ENCODE results near the gene SYNPO2.
"Not testable (repeated sequence)": the region's sequence is repeated elsewhere in the genome, so short reads cannot be mapped to it uniquely, and the experiment has no call there.

SYNPO2 gene

DNA sequence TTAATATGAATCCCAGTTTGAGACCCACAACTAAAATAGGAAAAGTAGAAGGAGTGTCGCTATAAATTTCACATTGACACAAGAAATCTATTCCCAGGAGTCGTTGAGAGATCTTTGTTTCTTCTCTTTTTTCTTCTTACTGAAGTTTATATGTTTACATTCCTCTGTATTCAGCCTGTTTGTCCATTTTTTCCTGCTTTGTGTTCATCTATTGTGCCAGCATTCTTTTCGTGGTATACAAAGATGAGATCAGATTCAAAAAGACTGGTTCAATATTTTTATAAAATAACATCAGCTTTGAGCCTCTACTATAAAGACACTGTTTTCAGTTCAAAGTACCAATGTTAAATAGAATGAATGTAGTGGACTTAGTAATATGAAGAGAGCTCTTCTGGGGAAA is 151.6 kb downstream of the SYNPO2 start:
- no peak overlapping the region for H3K4me3 Mint-ChIP-seq
- no peaks in the 10 kb centered on the region for H3K36me3 Mint-ChIP-seq (ENCODE audit: low read depth)
- no peak overlapping the region for H3K27ac Mint-ChIP-seq
- no peaks in the 10 kb centered on the region for H3K27me3 Mint-ChIP-seq (ENCODE audit: low read depth)
- H3K4me1 Mint-ChIP-seq (ENCODE audit: low read depth), result peaks cover 8% of the 10 kb centered on the region
- no peaks in the 10 kb centered on the region for H3K9me3 Mint-ChIP-seq

DNA sequence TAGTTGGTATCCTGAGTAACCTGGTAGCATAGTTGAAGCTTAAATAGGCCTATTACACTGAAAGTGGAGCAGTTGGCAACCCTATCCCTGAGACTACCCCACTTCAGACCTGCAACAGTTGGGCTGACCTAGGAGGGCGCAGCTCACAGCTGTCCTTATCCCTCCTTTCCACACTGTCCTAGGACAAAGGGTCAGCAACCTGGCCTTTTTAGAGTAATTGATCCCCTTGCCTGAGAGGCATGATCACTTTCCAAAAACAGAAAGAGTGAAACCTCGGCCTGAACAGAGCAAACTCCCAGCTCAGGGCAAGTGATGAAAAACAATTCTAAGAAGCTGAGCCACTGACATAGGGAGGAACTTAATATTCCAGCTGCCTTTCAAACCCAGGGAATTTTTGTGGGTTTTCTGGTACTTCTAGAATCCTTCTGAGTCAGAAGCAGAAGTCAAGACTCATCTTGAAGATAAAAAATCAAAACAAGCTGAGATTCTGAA is 152.1 kb downstream of the SYNPO2 start:
- Mint-ChIP-seq H3K4me3 (no peak overlapping the region), H3K27ac (no peak overlapping the region), H3K36me3 (ENCODE audit: low read depth) (no peaks in the 10 kb centered on the region), H3K27me3 (ENCODE audit: low read depth) (no peaks in the 10 kb centered on the region), H3K4me1 (ENCODE audit: low read depth) (peaks cover 8% of the 10 kb centered on the region), H3K9me3 (no peaks in the 10 kb centered on the region)

DNA sequence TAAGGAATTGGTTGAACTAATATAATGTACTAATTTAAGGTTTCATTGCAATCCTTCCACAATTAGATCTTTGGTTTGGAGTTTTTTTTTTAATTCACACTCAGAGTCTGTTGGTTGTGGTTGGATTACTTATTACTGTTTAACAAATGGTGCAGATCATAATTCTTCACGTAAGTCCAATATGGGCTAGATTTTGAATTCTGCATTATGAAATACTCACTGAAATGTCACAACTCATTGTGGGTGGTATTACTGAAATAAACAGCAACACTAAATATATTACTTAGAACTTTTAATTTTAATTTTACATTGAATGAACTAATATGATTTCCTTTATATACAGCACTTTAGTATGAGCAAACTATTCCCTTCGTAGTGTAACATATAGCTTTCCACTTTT is 152.7 kb downstream of the SYNPO2 start:
- Mint-ChIP-seq H3K9me3 (no peaks in the 10 kb centered on the region), H3K27me3 (ENCODE audit: low read depth) (no peaks in the 10 kb centered on the region), H3K36me3 (ENCODE audit: low read depth) (no peaks in the 10 kb centered on the region), H3K4me3 (no peak overlapping the region), H3K4me1 (ENCODE audit: low read depth) (peaks cover 8% of the 10 kb centered on the region), H3K27ac (no peak overlapping the region)

DNA sequence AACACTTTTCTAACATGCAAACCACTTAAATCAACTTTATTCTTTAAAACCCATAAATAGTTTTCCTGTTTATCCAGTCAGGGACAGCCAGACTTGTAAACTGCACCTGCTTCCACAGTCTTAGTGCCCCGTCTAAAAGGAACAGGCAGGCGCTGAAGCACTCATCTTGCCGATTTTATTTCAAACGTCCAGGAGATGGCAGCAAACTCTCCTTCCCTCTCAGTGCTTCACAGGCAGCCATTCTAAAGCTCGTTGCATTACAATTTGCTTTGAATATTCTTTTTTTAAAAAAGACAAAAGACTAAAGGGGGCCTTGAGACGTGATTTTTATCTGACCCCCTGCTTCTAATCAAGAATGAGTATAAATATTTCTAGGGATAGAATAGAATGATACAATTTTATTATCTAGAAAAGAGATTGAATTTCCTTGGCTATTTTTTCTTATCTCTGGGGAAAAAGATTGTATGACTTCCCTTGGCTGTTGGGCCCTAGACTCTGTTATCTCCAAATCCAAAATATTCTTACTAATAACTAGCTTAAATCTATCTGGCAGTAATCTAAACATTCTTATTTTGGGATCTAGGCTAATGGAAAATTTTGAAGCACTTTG is 153.4 kb downstream of the SYNPO2 start:
- H3K27ac Mint-ChIP-seq, result no peak overlapping the region
- peaks cover 8% of the 10 kb centered on the region for H3K4me1 Mint-ChIP-seq (ENCODE audit: low read depth)
- no peak overlapping the region for H3K4me3 Mint-ChIP-seq

DNA sequence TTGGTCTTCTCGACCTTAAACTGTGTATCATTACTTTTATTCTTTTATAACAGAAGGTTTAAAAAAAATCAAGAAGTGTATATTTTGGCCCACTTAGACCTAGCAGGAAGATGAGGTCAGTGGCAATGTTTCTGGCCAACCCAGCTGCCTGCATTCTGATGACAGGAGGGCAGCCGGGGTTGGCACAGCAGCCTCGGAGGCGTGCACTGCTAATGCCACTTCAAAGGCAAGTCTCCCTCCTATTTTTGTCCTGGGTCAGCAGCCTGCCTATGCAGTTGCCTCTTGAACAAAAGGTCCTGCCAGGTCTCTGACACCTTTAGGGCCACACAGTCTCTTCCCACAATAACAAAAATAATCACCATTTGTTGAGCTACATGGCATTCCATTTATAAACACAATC is 157.6 kb downstream of the SYNPO2 start:
- Mint-ChIP-seq H3K27me3 (ENCODE audit: low read depth) (peaks cover 9% of the 10 kb centered on the region), H3K27ac (no peak overlapping the region), H3K9me3 (no peaks in the 10 kb centered on the region), H3K4me1 (ENCODE audit: low read depth) (peaks cover 3% of the 10 kb centered on the region), H3K4me3 (no peak overlapping the region), H3K36me3 (ENCODE audit: low read depth) (no peaks in the 10 kb centered on the region)

More for the DNA sequence above, 153.4 kb downstream of the SYNPO2 start:
- H3K27me3 Mint-ChIP-seq (ENCODE audit: low read depth), result no peaks in the 10 kb centered on the region
- H3K36me3 Mint-ChIP-seq (ENCODE audit: low read depth), result no peaks in the 10 kb centered on the region
- H3K9me3 Mint-ChIP-seq, result no peaks in the 10 kb centered on the region

DNA sequence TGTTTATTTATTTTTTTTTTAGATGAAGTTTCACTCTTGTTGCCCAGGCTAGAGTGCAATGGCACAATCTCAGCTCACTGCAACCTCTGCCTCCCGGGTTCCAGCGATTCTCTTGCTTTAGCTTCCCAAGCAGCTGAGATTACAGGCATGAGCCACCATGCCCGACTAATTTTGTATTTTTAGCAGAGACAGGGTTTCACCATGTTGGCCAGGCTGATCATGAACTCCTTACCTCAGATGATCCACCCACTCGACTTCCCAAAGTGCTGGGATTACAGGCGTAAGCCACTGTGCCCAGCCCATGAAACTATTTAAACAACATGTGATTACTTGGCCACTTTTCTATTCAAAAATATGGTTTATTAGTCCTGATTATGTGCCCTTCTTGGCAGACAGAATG is 158.4 kb downstream of the SYNPO2 start:
- H3K27ac Mint-ChIP-seq; H3K36me3 Mint-ChIP-seq (ENCODE audit: low read depth); H3K27me3 Mint-ChIP-seq (ENCODE audit: low read depth): not testable (repeated sequence)

DNA sequence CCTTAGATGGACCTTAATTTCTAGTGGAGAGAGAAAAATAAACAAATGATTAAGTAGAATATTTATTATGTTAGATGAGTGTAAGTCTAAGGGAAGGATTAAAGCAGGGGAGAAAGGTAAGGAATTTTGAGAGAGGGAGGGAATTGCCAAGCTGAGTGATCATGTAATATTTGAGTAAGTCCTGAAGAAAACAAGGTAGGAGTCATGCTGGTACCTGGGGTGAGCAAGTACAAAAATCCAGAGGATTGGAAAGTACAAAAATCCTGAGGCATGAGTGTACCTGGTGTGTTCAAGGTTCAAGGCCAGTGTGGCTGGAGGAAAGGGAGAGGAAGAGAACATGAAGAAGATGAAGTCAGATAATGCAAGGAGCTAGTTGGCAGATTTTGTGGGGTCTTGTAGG is 159.8 kb downstream of the SYNPO2 start:
- peaks cover 9% of the 10 kb centered on the region for H3K27me3 Mint-ChIP-seq (ENCODE audit: low read depth)
- H3K27ac Mint-ChIP-seq, result no peak overlapping the region
- H3K9me3 Mint-ChIP-seq, result no peaks in the 10 kb centered on the region
- no peaks in the 10 kb centered on the region for H3K36me3 Mint-ChIP-seq (ENCODE audit: low read depth)
- H3K4me1 Mint-ChIP-seq (ENCODE audit: low read depth), result no peaks in the 10 kb centered on the region
- no peak overlapping the region for H3K4me3 Mint-ChIP-seq

More for the DNA sequence above, 158.4 kb downstream of the SYNPO2 start:
- H3K9me3 Mint-ChIP-seq; H3K4me1 Mint-ChIP-seq (ENCODE audit: low read depth); H3K4me3 Mint-ChIP-seq: not testable (repeated sequence)

DNA sequence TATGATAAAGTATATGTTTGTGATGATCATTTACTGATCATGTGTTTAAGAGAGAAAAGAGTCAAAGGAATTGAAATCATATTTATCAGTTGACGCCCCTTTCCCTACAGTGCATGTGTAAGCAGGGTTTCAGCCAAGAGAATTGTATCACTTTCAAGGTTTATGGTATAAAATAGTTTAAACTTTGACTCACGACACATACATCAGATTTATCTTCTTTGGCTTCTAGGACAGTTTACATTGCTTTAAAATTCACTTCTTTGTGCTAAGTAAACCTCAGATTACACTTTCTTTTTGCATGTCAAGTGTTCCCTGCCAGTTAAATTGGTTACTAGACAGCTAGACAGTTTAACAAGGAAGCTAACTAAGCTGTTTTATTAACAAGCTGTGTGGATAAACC is 160.7 kb downstream of the SYNPO2 start:
- no peak overlapping the region for H3K27ac Mint-ChIP-seq
- H3K9me3 Mint-ChIP-seq, result no peaks in the 10 kb centered on the region
- H3K4me3 Mint-ChIP-seq, result no peak overlapping the region
- no peaks in the 10 kb centered on the region for H3K36me3 Mint-ChIP-seq (ENCODE audit: low read depth)
- H3K27me3 Mint-ChIP-seq (ENCODE audit: low read depth), result peaks cover 9% of the 10 kb centered on the region
- no peaks in the 10 kb centered on the region for H3K4me1 Mint-ChIP-seq (ENCODE audit: low read depth)

DNA sequence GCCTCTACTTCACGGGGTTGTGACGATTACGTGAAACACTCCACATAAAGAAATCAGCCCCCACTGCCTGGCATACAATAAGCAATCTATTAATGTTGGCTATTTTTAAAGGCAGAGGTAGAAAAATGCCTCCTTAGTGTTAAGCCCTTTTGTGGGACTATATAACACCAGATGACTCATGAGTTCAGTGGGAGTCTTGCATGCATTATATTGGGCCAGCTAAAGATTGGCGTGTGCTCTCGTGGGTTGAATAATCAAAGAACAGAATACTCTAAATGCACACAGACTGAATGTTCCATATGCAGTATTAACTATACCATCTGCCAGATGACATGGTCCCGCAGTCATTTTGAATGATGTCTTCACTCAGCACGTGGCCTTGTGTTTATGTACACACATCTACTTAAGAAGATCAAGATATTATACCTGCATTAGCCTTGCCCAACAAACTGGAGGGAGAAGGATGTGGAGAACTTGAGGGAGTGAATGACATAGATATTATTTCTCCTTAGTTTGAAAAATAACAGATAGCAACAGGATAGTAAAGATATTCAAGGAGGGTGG is 162.0 kb downstream of the SYNPO2 start:
- no peaks in the 10 kb centered on the region for H3K4me1 Mint-ChIP-seq (ENCODE audit: low read depth)
- H3K9me3 Mint-ChIP-seq, result no peaks in the 10 kb centered on the region
- H3K4me3 Mint-ChIP-seq, result no peak overlapping the region
- peaks cover 9% of the 10 kb centered on the region for H3K27me3 Mint-ChIP-seq (ENCODE audit: low read depth)
- H3K36me3 Mint-ChIP-seq (ENCODE audit: low read depth), result no peaks in the 10 kb centered on the region
- no peak overlapping the region for H3K27ac Mint-ChIP-seq

DNA sequence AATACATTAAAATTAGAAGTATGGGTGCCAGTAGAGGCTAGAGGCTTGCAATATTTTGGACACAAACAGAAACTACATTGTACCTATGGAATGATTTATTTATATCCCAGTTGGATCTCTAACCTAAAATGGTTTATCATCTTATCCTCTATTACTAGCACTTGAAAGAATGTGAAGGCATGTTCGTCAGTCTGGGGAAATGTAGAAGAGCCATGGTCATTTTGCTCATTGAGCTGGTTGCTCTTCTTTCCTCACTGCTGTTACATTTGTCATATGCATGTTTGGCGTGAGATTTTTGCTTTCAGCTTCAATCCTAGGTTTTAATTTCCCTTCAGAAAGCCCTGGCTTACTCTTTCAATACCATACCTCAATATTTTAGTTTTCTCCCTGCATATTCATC is 164.6 kb downstream of the SYNPO2 start:
- Mint-ChIP-seq H3K27me3 (ENCODE audit: low read depth) (peaks cover 4% of the 10 kb centered on the region), H3K4me3 (no peak overlapping the region), H3K4me1 (ENCODE audit: low read depth) (no peaks in the 10 kb centered on the region), H3K9me3 (no peaks in the 10 kb centered on the region), H3K27ac (no peak overlapping the region), H3K36me3 (ENCODE audit: low read depth) (no peaks in the 10 kb centered on the region)

DNA sequence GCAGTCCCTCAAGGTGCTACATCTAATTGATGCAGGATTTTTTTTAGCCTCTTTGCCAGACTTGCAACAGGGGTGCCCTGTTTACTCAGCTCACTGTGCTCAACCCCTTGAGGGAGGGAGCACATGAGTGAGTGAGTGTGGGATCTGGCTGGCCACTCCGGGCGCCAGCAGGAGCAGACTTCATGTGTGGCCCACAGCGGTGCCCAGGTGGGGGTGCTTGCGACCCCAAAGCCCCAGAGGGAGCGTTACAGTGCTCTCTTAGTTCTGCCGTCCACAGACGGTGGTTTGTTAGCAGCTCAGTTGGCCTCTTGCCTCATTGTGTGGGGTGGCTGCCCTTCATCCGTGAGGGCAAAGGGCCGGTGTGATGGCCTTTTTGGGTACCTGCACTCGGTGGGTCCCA is 165.3 kb downstream of the SYNPO2 start:
- Mint-ChIP-seq H3K4me3 (no peak overlapping the region), H3K9me3 (no peaks in the 10 kb centered on the region), H3K27me3 (ENCODE audit: low read depth) (no peaks in the 10 kb centered on the region), H3K4me1 (ENCODE audit: low read depth) (no peaks in the 10 kb centered on the region), H3K27ac (no peak overlapping the region), H3K36me3 (ENCODE audit: low read depth) (no peaks in the 10 kb centered on the region)

DNA sequence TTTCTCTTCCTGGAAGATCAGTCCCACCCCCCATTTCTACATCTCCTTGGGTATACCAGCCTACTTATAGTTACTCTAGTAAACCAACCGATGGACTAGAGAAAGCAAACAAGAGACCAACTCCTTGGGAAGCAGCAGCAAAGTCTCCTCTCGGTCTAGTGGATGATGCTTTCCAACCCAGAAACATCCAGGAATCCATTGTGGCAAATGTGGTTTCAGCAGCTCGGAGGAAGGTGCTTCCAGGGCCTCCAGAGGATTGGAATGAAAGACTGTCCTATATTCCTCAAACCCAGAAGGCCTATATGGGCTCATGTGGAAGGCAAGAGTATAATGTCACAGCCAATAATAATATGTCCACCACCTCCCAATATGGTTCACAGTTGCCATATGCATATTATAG is 168.8 kb downstream of the SYNPO2 start:
- H3K4me1 Mint-ChIP-seq (ENCODE audit: low read depth), result no peaks in the 10 kb centered on the region
- H3K36me3 Mint-ChIP-seq (ENCODE audit: low read depth), result no peaks in the 10 kb centered on the region
- H3K4me3 Mint-ChIP-seq, result no peak overlapping the region
- no peaks in the 10 kb centered on the region for H3K9me3 Mint-ChIP-seq
- no peak overlapping the region for H3K27ac Mint-ChIP-seq
- H3K27me3 Mint-ChIP-seq (ENCODE audit: low read depth), result no peaks in the 10 kb centered on the region

DNA sequence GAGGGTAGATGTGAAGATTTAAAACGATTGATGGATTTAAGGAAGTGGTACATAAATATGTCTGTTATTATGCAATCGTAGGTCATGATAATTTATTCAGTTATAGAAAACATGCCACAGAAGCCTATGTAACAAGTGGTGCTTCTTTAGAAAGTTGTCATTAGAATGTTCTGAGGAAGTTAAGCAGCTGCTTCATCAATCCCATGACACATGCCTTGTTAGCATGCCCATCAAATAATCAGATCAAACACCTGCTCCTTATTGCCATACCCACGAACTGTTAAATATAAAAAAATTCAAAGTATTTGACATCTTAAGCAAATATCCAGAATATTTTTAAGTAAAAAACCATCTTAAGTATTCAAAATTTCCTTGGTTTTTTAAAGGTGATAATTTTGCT is 170.6 kb downstream of the SYNPO2 start:
- no peaks in the 10 kb centered on the region for H3K9me3 Mint-ChIP-seq
- H3K4me3 Mint-ChIP-seq, result no peak overlapping the region
- H3K36me3 Mint-ChIP-seq (ENCODE audit: low read depth), result no peaks in the 10 kb centered on the region
- H3K4me1 Mint-ChIP-seq (ENCODE audit: low read depth), result no peaks in the 10 kb centered on the region
- no peak overlapping the region for H3K27ac Mint-ChIP-seq
- H3K27me3 Mint-ChIP-seq (ENCODE audit: low read depth), result no peaks in the 10 kb centered on the region

DNA sequence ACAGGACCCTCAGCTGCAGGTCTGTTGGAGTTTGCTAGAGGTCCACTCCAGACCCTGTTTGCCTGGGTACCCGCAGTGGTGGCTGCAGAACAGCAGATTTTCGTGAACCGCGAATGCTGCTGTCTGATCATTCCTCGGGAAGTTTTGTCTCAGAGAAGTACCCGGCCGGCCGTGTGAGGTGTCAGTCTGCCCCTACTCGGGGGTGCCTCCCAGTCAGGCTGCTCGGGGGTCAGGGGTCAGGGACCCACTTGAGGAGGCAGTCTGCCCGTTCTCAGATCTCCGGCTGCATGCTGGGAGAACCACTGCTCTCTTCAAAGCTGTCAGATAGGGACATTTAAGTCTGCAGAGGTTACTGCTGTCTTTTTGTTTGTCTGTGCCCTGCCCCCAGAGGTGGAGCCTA is 178.5 kb downstream of the SYNPO2 start:
- not testable (repeated sequence) for H3K4me3 Mint-ChIP-seq; H3K9me3 Mint-ChIP-seq; H3K27ac Mint-ChIP-seq; H3K4me1 Mint-ChIP-seq (ENCODE audit: low read depth); H3K36me3 Mint-ChIP-seq (ENCODE audit: low read depth)
- peaks cover 20% of the 10 kb centered on the region for H3K27me3 Mint-ChIP-seq (ENCODE audit: low read depth)

DNA sequence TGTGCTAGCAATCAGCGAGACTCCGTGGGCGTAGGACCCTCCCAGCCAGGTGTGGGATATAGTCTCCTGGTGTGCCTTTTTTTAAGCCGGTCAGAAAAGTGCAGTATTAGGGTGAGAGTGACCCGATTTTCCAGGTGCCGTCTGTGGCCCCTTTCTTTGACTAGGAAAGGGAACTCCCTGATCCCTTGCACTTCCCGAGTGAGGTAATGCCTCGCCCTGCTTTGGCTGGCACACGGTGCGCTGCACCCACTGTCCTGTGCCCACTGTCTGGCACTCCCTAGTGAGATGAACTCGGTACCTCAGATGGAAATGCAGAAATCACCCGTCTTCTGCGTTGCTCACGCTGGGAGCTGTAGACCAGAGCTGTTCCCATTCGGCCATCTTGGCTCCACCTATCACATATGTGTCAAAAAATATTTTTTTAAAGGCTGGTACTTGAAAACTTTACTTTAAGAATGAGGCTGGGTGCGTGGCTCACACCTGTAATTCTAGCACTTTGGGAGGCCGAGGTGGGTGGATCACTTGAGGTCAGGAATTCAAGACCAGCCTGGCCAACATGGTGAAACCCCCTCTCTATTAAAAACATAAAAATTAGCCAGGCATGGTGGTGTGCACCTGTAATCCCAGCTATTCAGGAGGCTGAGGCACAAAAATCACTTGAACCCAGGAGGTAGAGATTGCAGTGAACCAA is 179.2 kb downstream of the SYNPO2 start:
- not testable (repeated sequence) for H3K36me3 Mint-ChIP-seq (ENCODE audit: low read depth); H3K4me1 Mint-ChIP-seq (ENCODE audit: low read depth); H3K27ac Mint-ChIP-seq; H3K4me3 Mint-ChIP-seq; H3K9me3 Mint-ChIP-seq
- peaks cover 20% of the 10 kb centered on the region for H3K27me3 Mint-ChIP-seq (ENCODE audit: low read depth)

Measured in T-helper 1 cell treated with Interleukin-12 subunit alpha and Interleukin-12 subunit beta and Interleukin-4 antibody, amounts not matched to agents 30 μg/mL and 1 μg/mL, for 36 hours (primary cell).